Thyroid gland (tissue), 4 donors: ENCODE measurements around the gene NF1. TPM values are rescaled to one million over a fixed set of nuclear protein-coding genes. Genes with fewer than 3 reads are reported as not detected.

ENCODE experiments used
- DNase-seq, 2 donors: peaks; one replicate each; pipeline ENCODE4 v3.0.0-alpha.2; 2019
- H3K27ac ChIP-seq, 3 donors: fragments of 200-600 bp; sonication (generic); 1 replicate in 2 of 3; 2 replicates in 1 of 3; pipeline ENCODE4 v1.5.1; 2016 to 2019; ENCODE audit warnings: mild to moderate bottlenecking in 1 of 3, moderate library complexity in 1 of 3
- H3K27me3 ChIP-seq: fragments of 200-600 bp; sonication (generic); one replicate; pipeline ENCODE4 v1.5.1; 2019
- H3K36me3 ChIP-seq, 2 donors: fragments of 200-600 bp; sonication (generic); one replicate each; pipeline ENCODE4 v1.5.1; 2016 to 2019
- H3K4me1 ChIP-seq, 2 donors: fragments of 200-600 bp; sonication (generic); one replicate each; pipeline ENCODE4 v1.5.1; 2017 to 2019
- H3K4me3 ChIP-seq, 3 donors: fragments of 200-600 bp; sonication (generic); replicated peaks in 1 of 3; 1 replicate in 2 of 3; 2 replicates in 1 of 3; pipeline ENCODE4 v1.5.1; 2016; ENCODE audit warnings: mild to moderate bottlenecking in 1 of 3
- H3K9me3 ChIP-seq: fragments of 200-600 bp; sonication (generic); one replicate; pipeline ENCODE4 v1.5.1; 2017
- CTCF ChIP-seq, 6 experiments: fragments of 200-600 bp in 3 of 6; fragments of 450-650 bp in 3 of 6; sonication (generic) in 3 of 6; IDR thresholded peaks; one replicate each; pipeline ENCODE4 v1.5.1; 2016 to 2019; ENCODE audit warnings: antibody characterized with exemption in 6 of 6, mild to moderate bottlenecking in 2 of 6, inconsistent platforms in 1 of 6, moderate library complexity in 1 of 6
- POLR2A ChIP-seq, 2 donors: fragments of 450-650 bp; IDR thresholded peaks; one replicate each; pipeline ENCODE4 v1.6.1; 2017; ENCODE audit warnings: antibody characterized with exemption in 2 of 2, mild to moderate bottlenecking in 2 of 2, moderate library complexity in 1 of 2
- WGBS, 2 donors: methylation state at CpG; one replicate each; pipeline ENCODE4 v1.1.5; 2017; 5-methylcytosine and 5-hydroxymethylcytosine counted together
- intact Hi-C: fragments of 100-400 bp; cut with DNase I; formaldehyde crosslinking; loops from one replicate; pipeline ENCODE4 v1.15.1; 2023
- total RNA-seq, 4 donors: library from RNA; depleted of rRNA; stranded (reverse); fragments of >200 nt; gene quantifications; one replicate each; pipeline ENCODE4 v1.2.3, GENCODE V29; 2016

NF1 gene
- total RNA-seq, 4 donors from 2014 or later, result 102 to 208 (median 129) TPM

- Histone ChIP-seq H3K27me3 (no peaks in the 10 kb centered on the region), H3K4me3 (no peak overlapping the region), H3K36me3 (no peaks in the 10 kb centered on the region), H3K27ac (no peak overlapping the region), H3K4me1 (peaks cover 7 to 9% of the 10 kb centered on the region in 2 donors), H3K9me3 (no peaks in the 10 kb centered on the region)
- intact Hi-C loops, result no loop called here
- TF ChIP-seq POLR2A (IDR thresholded peaks at IDR 0.05) (no peak), CTCF (IDR thresholded peaks at IDR 0.05) (no peak)
- DNase-seq, result no peak
- WGBS, 2 donors, result 95% methylated on average over 2 of the region's 2 CpGs
Observed at GRCh38 chr17:31200287-31200686, 105.5 kb downstream of the NF1 start.

GRCh38 chr17:31202968-31203367, 108.2 kb downstream of the NF1 start:
- no peaks in the 10 kb centered on the region for H3K36me3 ChIP-seq
- no peak for TF ChIP-seq CTCF (IDR thresholded peaks at IDR 0.05)
- no peak for TF ChIP-seq POLR2A (IDR thresholded peaks at IDR 0.05)
- intact Hi-C loops, result no loop called here
- DNase-seq, result peak; percentile 87 to 88
- peak overlapping the region; percentile 10 to 31 (median 18) for H3K27ac ChIP-seq
- no peaks in the 10 kb centered on the region for H3K9me3 ChIP-seq
- H3K4me3 ChIP-seq, result no peak overlapping the region
- H3K27me3 ChIP-seq, result no peaks in the 10 kb centered on the region
- H3K4me1 ChIP-seq, result peaks cover 7 to 9% of the 10 kb centered on the region in 2 donors

- H3K36me3 ChIP-seq, result no peaks in the 10 kb centered on the region
- no peak overlapping the region for H3K27ac ChIP-seq
- H3K27me3 ChIP-seq, result no peaks in the 10 kb centered on the region
- DNase-seq, result no peak
- H3K4me3 ChIP-seq, result no peak overlapping the region
- H3K9me3 ChIP-seq, result no peaks in the 10 kb centered on the region
- peaks cover 0 to 4% of the 10 kb centered on the region in 2 donors for H3K4me1 ChIP-seq
- intact Hi-C loops, result no loop called here
- TF ChIP-seq POLR2A (IDR thresholded peaks at IDR 0.05) (no peak), CTCF (IDR thresholded peaks at IDR 0.05) (no peak)
Observed at GRCh38 chr17:31211352-31212012, 116.7 kb downstream of the NF1 start.

- Histone ChIP-seq H3K36me3 (peaks cover 0 to 5% of the 10 kb centered on the region in 2 donors), H3K4me1 (peaks cover 0 to 4% of the 10 kb centered on the region in 2 donors), H3K27me3 (no peaks in the 10 kb centered on the region), H3K4me3 (no peak overlapping the region), H3K9me3 (no peaks in the 10 kb centered on the region), H3K27ac (peak overlapping the region in 2 of 3 donors; percentile 3 to 21)
- TF ChIP-seq CTCF (IDR thresholded peaks at IDR 0.05) (peak; percentile 27 to 74 (median 48)), POLR2A (IDR thresholded peaks at IDR 0.05) (no peak)
- intact Hi-C loops, result loop anchor here (5.0 kb wide), 1 partner anchor 199 kb away; no protein-coding TSS in a partner anchor
- WGBS, 2 donors, result 44 to 45% methylated on average over 5 of the region's 5 CpGs
- no peak for DNase-seq
Observed at GRCh38 chr17:31216031-31216751, 121.4 kb downstream of the NF1 start.

GRCh38 chr17:31224366-31224765, 129.6 kb downstream of the NF1 start:
- Histone ChIP-seq H3K27me3 (no peaks in the 10 kb centered on the region), H3K36me3 (peaks cover 6% of the 10 kb centered on the region in 2 donors), H3K27ac (no peak overlapping the region), H3K4me3 (no peak overlapping the region), H3K9me3 (no peaks in the 10 kb centered on the region), H3K4me1 (no peaks in the 10 kb centered on the region)
- TF ChIP-seq CTCF (IDR thresholded peaks at IDR 0.05) (no peak), POLR2A (IDR thresholded peaks at IDR 0.05) (no peak)
- 95 to 96% methylated on average over 1 of the region's 1 CpG for WGBS, 2 donors
- intact Hi-C loops, result no loop called here
- DNase-seq, result no peak
